Measurements from ENCODE around the gene COL18A1. TPM values are rescaled to one million over a fixed set of nuclear protein-coding genes. Genes with fewer than 3 reads are reported as not detected.
A peak's percentile ranks its signal among the peaks of the same experiment; 100 is the strongest.

COL18A1 gene
- total RNA-seq, 4 donors from 2014 or later, result 97.7 to 173 (median 110) TPM

DNA sequence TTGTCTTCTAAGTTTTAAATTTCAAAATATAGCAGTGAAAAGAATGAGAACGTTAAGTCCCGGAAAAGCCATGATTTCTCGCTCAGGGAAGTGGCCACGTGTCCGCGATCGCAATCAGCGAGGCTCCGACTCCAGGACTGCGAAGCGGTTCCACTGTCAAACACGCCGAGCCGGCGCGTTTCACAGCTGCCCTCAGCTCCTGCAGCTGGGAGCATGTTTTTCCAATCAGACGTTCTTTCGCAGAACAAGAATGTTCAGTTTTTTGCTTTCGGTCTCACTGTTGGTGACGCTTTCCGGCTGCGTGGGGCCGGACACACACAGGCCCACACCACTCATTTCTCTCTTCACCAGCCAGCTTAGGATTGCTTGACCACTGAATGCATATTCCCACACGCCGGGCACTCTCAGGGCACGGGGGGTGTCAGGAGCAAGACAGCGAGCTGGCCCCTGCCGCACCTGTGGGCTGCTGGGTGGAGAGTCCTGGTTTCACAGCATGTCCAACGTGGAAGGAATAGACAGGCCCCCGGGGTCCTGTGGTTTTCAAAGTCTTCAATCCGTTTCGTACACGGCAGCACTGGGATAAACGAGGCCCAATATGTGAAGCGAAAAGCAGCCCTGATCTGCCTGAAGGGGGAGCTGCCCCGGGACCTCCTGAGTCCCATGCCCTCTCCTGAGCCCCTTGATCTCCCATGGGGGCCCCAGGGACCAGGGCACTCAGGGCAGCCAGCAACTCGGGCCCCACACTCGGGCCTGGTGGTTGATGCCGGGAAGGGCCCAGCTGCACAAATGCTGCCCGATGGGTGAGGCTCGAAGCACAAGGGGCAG, 47.3 kb upstream of the COL18A1 start:
- intact Hi-C loops (cut with DNase I), result no loop called here
- Histone ChIP-seq H3K27ac (replicated peaks in 1 of 4) (peak overlapping the region; percentile 71 to 80 (median 76)), H3K36me3 (no peaks in the 10 kb centered on the region), H3K4me3 (no peak overlapping the region), H3K27me3 (no peaks in the 10 kb centered on the region), H3K4me1 (peaks cover 30 to 53% (median 38%) of the 10 kb centered on the region in 4 donors), H3K9me3 (no peaks in the 10 kb centered on the region)
- WGBS, result 68% methylated on average over 36 of the region's 41 CpGs
- no peak for DNase-seq (ENCODE audit: extremely low spot score)
- no peak for TF ChIP-seq CTCF (IDR thresholded peaks at IDR 0.05)
- peak; percentile 49 to 63 for TF ChIP-seq POLR2AphosphoS5 (IDR thresholded peaks at IDR 0.05)
- no peak for TF ChIP-seq EP300 (IDR thresholded peaks at IDR 0.05)
- no peak for TF ChIP-seq POLR2A (IDR thresholded peaks at IDR 0.05; ENCODE audit: low read depth)

DNA sequence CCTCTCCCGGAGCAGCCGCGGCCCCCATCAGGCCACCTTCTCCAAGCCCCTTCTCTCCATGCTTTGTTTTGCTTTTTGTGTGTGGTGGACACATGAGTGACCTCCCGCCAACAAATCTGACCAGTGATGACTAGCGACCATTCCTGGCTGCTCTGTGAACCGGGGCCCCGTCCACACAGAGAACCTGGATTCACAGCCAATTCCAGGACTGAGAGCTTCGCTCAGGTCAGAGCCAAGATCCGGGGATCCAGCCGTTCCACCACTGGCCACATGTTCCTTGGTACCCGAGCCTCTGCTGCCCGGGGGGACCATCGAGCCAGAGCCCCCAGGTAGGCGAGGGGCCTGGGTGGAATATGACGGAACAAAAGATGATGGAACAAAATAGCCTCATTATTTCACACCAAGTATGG, 46.7 kb upstream of the COL18A1 start:
- Histone ChIP-seq H3K36me3 (no peaks in the 10 kb centered on the region), H3K27ac (replicated peaks in 1 of 4) (peak overlapping the region; percentile 71 to 80 (median 76)), H3K4me1 (peaks cover 30 to 55% (median 37%) of the 10 kb centered on the region in 4 donors), H3K4me3 (no peak overlapping the region), H3K9me3 (no peaks in the 10 kb centered on the region), H3K27me3 (no peaks in the 10 kb centered on the region)
- no peak for DNase-seq (ENCODE audit: extremely low spot score)
- WGBS, result 93% methylated on average over 15 of the region's 15 CpGs
- intact Hi-C loops (cut with DNase I), result no loop called here
- TF ChIP-seq CTCF (IDR thresholded peaks at IDR 0.05) (no peak), POLR2A (IDR thresholded peaks at IDR 0.05; ENCODE audit: low read depth) (no peak), POLR2AphosphoS5 (IDR thresholded peaks at IDR 0.05) (no peak), EP300 (IDR thresholded peaks at IDR 0.05) (no peak)

- Histone ChIP-seq H3K4me3 (no peak overlapping the region), H3K27ac (replicated peaks in 1 of 4) (peak overlapping the region in 3 of 4 donors; percentile 75 to 80 (median 77)), H3K27me3 (no peaks in the 10 kb centered on the region), H3K36me3 (no peaks in the 10 kb centered on the region), H3K4me1 (peaks cover 34 to 60% (median 42%) of the 10 kb centered on the region in 4 donors), H3K9me3 (no peaks in the 10 kb centered on the region)
- intact Hi-C loops (cut with DNase I), result no loop called here
- TF ChIP-seq POLR2AphosphoS5 (IDR thresholded peaks at IDR 0.05), result no peak
- TF ChIP-seq POLR2A (IDR thresholded peaks at IDR 0.05; ENCODE audit: low read depth), result no peak
- TF ChIP-seq CTCF (IDR thresholded peaks at IDR 0.05), result no peak
- TF ChIP-seq EP300 (IDR thresholded peaks at IDR 0.05), result no peak
- no peak for DNase-seq (ENCODE audit: extremely low spot score)
- 96% methylated on average over 13 of the region's 13 CpGs for WGBS
These were observed 46.2 kb upstream of the COL18A1 start for GRCh38 chr21:45358711-45359310.

GRCh38 chr21:45359451-45360217, 45.3 kb upstream of the COL18A1 start:
- no peaks in the 10 kb centered on the region for H3K27me3 ChIP-seq
- no peak for DNase-seq (ENCODE audit: extremely low spot score)
- no peak overlapping the region for H3K27ac ChIP-seq (replicated peaks in 1 of 4)
- H3K4me1 ChIP-seq, result peaks cover 40 to 68% (median 50%) of the 10 kb centered on the region in 4 donors
- TF ChIP-seq CTCF (IDR thresholded peaks at IDR 0.05) (no peak), POLR2AphosphoS5 (IDR thresholded peaks at IDR 0.05) (no peak), POLR2A (IDR thresholded peaks at IDR 0.05; ENCODE audit: low read depth) (no peak), EP300 (IDR thresholded peaks at IDR 0.05) (no peak)
- H3K36me3 ChIP-seq, result no peaks in the 10 kb centered on the region
- intact Hi-C loops (cut with DNase I), result no loop called here
- no peaks in the 10 kb centered on the region for H3K9me3 ChIP-seq
- 90% methylated on average over 20 of the region's 26 CpGs for WGBS
- H3K4me3 ChIP-seq, result no peak overlapping the region
